Neural progenitor cell (in vitro differentiated cells): ENCODE data around the gene SLC39A3. TPM values are rescaled to one million over a fixed set of nuclear protein-coding genes. Genes with fewer than 3 reads are reported as not detected.

Experiments
- DNase-seq: peaks from one replicate; pipeline ENCODE4 v3.0.0-alpha.2; 2016; ENCODE audit warnings: low spot score
- H2AFZ ChIP-seq: fragments of 200-600 bp; sonication (generic); replicated peaks from 2 replicates; pipeline ENCODE4 v1.6.1; 2016; ENCODE audit warnings: antibody characterized with exemption
- H3F3A ChIP-seq: fragments of 200-600 bp; sonication (generic); 2 replicates; pipeline ENCODE4 v1.6.1; 2016; ENCODE audit warnings: antibody characterized with exemption, low read depth
- H3K27ac ChIP-seq: fragments of 200-600 bp; sonication (generic); 2 replicates; pipeline ENCODE4 v1.5.1; 2016; ENCODE audit warnings: mild to moderate bottlenecking
- H3K27me3 ChIP-seq: fragments of 200-600 bp; sonication (generic); 2 replicates; pipeline ENCODE4 v1.6.1; 2016; ENCODE audit warnings: mild to moderate bottlenecking, moderate library complexity
- H3K36me3 ChIP-seq: fragments of 200-600 bp; sonication (generic); 2 replicates; pipeline ENCODE4 v1.5.1; 2016
- H3K4me1 ChIP-seq: fragments of 200-600 bp; sonication (generic); 2 replicates; pipeline ENCODE4 v1.6.1; 2016; ENCODE audit warnings: mixed run types
- H3K4me2 ChIP-seq: fragments of 200-600 bp; sonication (generic); 2 replicates; pipeline ENCODE4 v1.6.1; 2016
- H3K4me3 ChIP-seq: fragments of 200-600 bp; sonication (generic); 2 replicates; pipeline ENCODE4 v1.5.1; 2016
- H3K79me2 ChIP-seq: fragments of 200-600 bp; sonication (generic); 2 replicates; pipeline ENCODE4 v1.6.1; 2016; ENCODE audit warnings: low read depth
- H3K9ac ChIP-seq: fragments of 200-600 bp; sonication (generic); 2 replicates; pipeline ENCODE4 v1.6.1; 2016
- H3K9me3 ChIP-seq: fragments of 200-600 bp; sonication (generic); 2 replicates; pipeline ENCODE4 v1.5.1; 2016; ENCODE audit warnings: low read depth
- H4K20me1 ChIP-seq: fragments of 200-600 bp; sonication (generic); 2 replicates; pipeline ENCODE4 v1.6.1; 2016; ENCODE audit warnings: low read depth
- H3K27ac Mint-ChIP-seq: 3 replicates; pipeline ENCODE4 v1.8.0; 2021; ENCODE audit warnings: mixed read lengths
- H3K27me3 Mint-ChIP-seq: 2 replicates; pipeline ENCODE4 v1.8.0; 2022; ENCODE audit warnings: low read depth, mild to moderate bottlenecking, inconsistent platforms, moderate library complexity, mixed read lengths; ENCODE audit not compliant: insufficient read depth
- H3K36me3 Mint-ChIP-seq: 3 replicates; pipeline ENCODE4 v1.8.0; 2021; ENCODE audit warnings: mixed read lengths
- H3K4me1 Mint-ChIP-seq: 3 replicates; pipeline ENCODE4 v1.8.0; 2021; ENCODE audit warnings: mixed read lengths
- H3K4me3 Mint-ChIP-seq: 3 replicates; pipeline ENCODE4 v1.8.0; 2021; ENCODE audit warnings: mild to moderate bottlenecking, moderate library complexity, mixed read lengths
- H3K9me3 Mint-ChIP-seq: 3 replicates; pipeline ENCODE4 v1.8.0; 2020; ENCODE audit warnings: mixed read lengths
- EZH2 ChIP-seq: fragments of 200-600 bp; sonication (generic); IDR thresholded peaks from 2 replicates; pipeline ENCODE4 v1.6.1; 2017; ENCODE audit warnings: antibody characterized with exemption, mild to moderate bottlenecking, moderate library complexity
- EZH2phosphoT487 ChIP-seq: fragments of 200-600 bp; sonication (generic); IDR thresholded peaks from 2 replicates; pipeline ENCODE4 v1.6.1; 2017; ENCODE audit warnings: antibody characterized with exemption
- total RNA-seq: library from RNA; depleted of rRNA; stranded (reverse); fragments of >200 nt; gene quantifications from 2 replicates; pipeline ENCODE4 v1.2.3, GENCODE V29; 2015; ENCODE audit warnings: low replicate concordance
- TF ChIP-seq, protein P1 (sequence below): fragments of 200-600 bp; sonication (generic); IDR thresholded peaks from 2 replicates; pipeline ENCODE4 v1.5.1; 2017; ENCODE audit warnings: antibody characterized with exemption, mild to moderate bottlenecking

Gene SLC39A3
- total RNA-seq, 1 donor from 2014 or later: 6.1 TPM

DNA sequence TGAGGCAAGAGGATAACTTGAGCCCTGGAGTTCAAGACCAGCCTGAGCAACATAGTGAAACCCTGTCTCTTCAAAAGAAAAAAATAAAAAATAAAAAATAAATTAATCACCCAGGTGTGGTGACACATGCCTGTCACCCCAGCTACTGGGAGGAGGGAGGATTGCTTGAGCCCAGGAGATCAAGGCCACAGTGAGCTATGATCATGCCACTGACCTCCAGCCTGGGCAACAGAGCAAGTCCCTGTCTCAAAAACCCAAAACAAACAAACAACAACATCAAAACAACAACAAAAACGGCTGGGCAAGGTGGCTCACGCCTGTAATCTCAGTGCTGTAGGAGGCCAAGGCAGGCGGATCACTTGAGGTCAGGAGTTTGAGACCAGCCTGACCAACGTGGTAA is 4.3 kb upstream of the SLC39A3 start:
- Mint-ChIP-seq H3K27ac (no peak overlapping the region), H3K4me1 (peaks cover 7% of the 10 kb centered on the region), H3K4me3 (no peak overlapping the region), H3K9me3 (peaks cover 2% of the 10 kb centered on the region), H3K36me3 (no peaks in the 10 kb centered on the region), H3K27me3 (peaks cover 27% of the 10 kb centered on the region)
- no peak for TF ChIP-seq EZH2
- TF ChIP-seq, protein P1, sequence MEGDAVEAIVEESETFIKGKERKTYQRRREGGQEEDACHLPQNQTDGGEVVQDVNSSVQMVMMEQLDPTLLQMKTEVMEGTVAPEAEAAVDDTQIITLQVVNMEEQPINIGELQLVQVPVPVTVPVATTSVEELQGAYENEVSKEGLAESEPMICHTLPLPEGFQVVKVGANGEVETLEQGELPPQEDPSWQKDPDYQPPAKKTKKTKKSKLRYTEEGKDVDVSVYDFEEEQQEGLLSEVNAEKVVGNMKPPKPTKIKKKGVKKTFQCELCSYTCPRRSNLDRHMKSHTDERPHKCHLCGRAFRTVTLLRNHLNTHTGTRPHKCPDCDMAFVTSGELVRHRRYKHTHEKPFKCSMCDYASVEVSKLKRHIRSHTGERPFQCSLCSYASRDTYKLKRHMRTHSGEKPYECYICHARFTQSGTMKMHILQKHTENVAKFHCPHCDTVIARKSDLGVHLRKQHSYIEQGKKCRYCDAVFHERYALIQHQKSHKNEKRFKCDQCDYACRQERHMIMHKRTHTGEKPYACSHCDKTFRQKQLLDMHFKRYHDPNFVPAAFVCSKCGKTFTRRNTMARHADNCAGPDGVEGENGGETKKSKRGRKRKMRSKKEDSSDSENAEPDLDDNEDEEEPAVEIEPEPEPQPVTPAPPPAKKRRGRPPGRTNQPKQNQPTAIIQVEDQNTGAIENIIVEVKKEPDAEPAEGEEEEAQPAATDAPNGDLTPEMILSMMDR: no peak
- no peak for TF ChIP-seq EZH2phosphoT487
- H2AFZ ChIP-seq: no peak overlapping the region
- no peak overlapping the region for H3K4me3 ChIP-seq
- no peaks in the 10 kb centered on the region for H3K4me1 ChIP-seq
- no peak overlapping the region for H3K9ac ChIP-seq
- no peak overlapping the region for H3K27ac ChIP-seq
- H3K27me3 ChIP-seq: peaks cover 75% of the 10 kb centered on the region
- peaks cover 5% of the 10 kb centered on the region for H3F3A ChIP-seq
- no peaks in the 10 kb centered on the region for H3K36me3 ChIP-seq
- H3K9me3 ChIP-seq: no peaks in the 10 kb centered on the region
- no peak overlapping the region for H3K4me2 ChIP-seq
- H3K79me2 ChIP-seq: peaks cover 4% of the 10 kb centered on the region
- no peak for DNase-seq
- peaks cover 14% of the 10 kb centered on the region for H4K20me1 ChIP-seq

DNA sequence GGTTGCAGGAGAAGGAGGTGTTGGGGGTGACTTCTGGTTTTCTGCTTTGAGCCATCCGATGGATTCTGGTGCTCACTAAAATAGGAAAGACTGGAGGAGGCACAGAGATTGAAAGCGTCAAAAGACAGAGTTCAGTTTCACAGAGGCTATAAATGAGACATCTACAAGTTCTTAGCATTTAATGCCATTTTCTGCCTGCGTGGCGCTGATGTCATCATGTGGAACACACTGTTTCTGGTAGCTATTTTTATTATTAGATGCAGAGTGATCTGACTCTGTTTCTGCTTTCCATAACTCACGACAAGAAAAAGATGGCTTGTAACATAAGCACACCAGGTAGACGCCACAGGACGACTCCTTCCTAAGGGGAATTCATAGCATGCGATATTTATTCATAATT is 3.3 kb upstream of the SLC39A3 start:
- peaks cover 23% of the 10 kb centered on the region for H3K27me3 Mint-ChIP-seq
- H3K27ac Mint-ChIP-seq: no peak overlapping the region
- Histone ChIP-seq H4K20me1 (peaks cover 14% of the 10 kb centered on the region), H3K9ac (no peak overlapping the region), H2AFZ (no peak overlapping the region), H3K36me3 (no peaks in the 10 kb centered on the region), H3K27me3 (peaks cover 65% of the 10 kb centered on the region), H3K4me2 (no peak overlapping the region), H3F3A (peaks cover 6% of the 10 kb centered on the region), H3K9me3 (no peaks in the 10 kb centered on the region), H3K4me1 (no peaks in the 10 kb centered on the region), H3K27ac (no peak overlapping the region), H3K79me2 (peaks cover 6% of the 10 kb centered on the region), H3K4me3 (no peak overlapping the region)
- DNase-seq: no peak
- no peak overlapping the region for H3K4me3 Mint-ChIP-seq
- H3K36me3 Mint-ChIP-seq: no peaks in the 10 kb centered on the region
- TF ChIP-seq EZH2phosphoT487 (no peak), EZH2 (no peak)
- H3K9me3 Mint-ChIP-seq: peaks cover 2% of the 10 kb centered on the region
- peaks cover 13% of the 10 kb centered on the region for H3K4me1 Mint-ChIP-seq

DNA sequence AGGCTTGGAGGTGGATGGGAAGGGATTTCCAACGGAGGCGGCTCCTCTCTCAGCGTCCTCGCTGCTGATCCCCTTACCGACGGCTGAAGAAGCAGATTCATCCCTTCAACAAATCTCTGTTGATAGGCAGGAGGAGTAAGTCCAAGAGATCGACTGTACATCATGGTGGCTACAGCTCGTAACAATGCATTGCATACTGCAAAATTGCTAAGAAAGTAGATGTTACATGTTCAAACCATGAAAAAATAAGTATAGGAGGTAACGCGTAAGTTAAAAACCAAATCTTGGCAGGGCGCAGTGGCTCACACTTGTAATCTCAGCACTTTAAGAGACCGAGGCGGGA is 468 bp upstream of the SLC39A3 start:
- H3F3A ChIP-seq: peaks cover 6% of the 10 kb centered on the region
- DNase-seq: no peak
- H4K20me1 ChIP-seq: peaks cover 19% of the 10 kb centered on the region
- Mint-ChIP-seq H3K36me3 (peaks cover 7% of the 10 kb centered on the region), H3K4me3 (peak overlapping the region; percentile 92), H3K27ac (no peak overlapping the region), H3K4me1 (peaks cover 13% of the 10 kb centered on the region), H3K27me3 (peaks cover 16% of the 10 kb centered on the region), H3K9me3 (peaks cover 2% of the 10 kb centered on the region)
- H3K27ac ChIP-seq: no peak overlapping the region
- H3K4me2 ChIP-seq: no peak overlapping the region
- no peak overlapping the region for H2AFZ ChIP-seq
- TF ChIP-seq EZH2phosphoT487 (no peak), EZH2 (no peak)
- TF ChIP-seq, protein P1: no peak
- H3K4me3 ChIP-seq: no peak overlapping the region
- H3K27me3 ChIP-seq: peaks cover 42% of the 10 kb centered on the region
- H3K4me1 ChIP-seq: no peaks in the 10 kb centered on the region
- H3K79me2 ChIP-seq: peaks cover 6% of the 10 kb centered on the region
- H3K9me3 ChIP-seq: no peaks in the 10 kb centered on the region
- no peaks in the 10 kb centered on the region for H3K36me3 ChIP-seq
- H3K9ac ChIP-seq: no peak overlapping the region

DNA sequence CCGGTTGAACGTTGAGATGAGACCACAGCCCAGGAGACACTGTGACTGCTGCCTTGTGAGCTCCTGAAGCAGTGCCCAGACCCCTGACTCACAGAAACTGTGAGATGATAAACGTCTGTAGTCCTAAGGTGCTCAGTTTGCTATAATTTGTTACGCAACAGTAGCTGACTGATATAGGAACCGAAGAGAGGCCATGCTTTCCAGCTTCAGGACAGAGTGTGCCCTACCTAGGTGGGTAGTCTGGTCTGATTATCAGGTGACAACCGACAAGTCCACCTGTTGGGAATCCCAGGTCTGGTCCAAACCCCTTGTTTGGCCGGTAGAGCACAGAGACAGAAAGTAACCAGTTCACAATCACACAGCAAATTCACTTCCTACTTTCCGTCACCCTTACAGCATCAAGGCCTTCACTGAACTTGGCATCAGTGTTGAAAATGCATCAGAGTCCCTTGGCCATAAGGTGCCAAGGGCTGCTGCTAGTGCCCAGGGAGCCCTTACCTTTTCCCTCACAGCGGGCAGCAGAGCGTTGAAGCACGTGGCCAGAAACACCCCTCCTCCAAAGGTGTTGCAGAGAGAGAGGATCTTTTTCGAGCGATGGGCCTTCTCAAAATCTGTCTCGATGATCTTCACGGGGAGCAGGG is 3.1 kb downstream of the SLC39A3 start:
- H3K9me3 Mint-ChIP-seq: peaks cover 2% of the 10 kb centered on the region
- Histone ChIP-seq H3K36me3 (no peaks in the 10 kb centered on the region), H3K9me3 (no peaks in the 10 kb centered on the region), H3K4me3 (no peak overlapping the region), H3K9ac (no peak overlapping the region), H4K20me1 (peaks cover 23% of the 10 kb centered on the region), H3K79me2 (peaks cover 6% of the 10 kb centered on the region), H3K4me2 (no peak overlapping the region), H3K27ac (no peak overlapping the region), H3F3A (peaks cover 6% of the 10 kb centered on the region), H2AFZ (no peak overlapping the region), H3K27me3 (peaks cover 10% of the 10 kb centered on the region), H3K4me1 (no peaks in the 10 kb centered on the region)
- DNase-seq: no peak
- no peak for TF ChIP-seq EZH2
- H3K4me3 Mint-ChIP-seq: peak overlapping the region; percentile 30
- peaks cover 13% of the 10 kb centered on the region for H3K36me3 Mint-ChIP-seq
- H3K27me3 Mint-ChIP-seq: peaks cover 5% of the 10 kb centered on the region
- H3K27ac Mint-ChIP-seq: no peak overlapping the region
- peaks cover 18% of the 10 kb centered on the region for H3K4me1 Mint-ChIP-seq
